PC-9 (cell line): Measurements from ENCODE around the gene RGMB. TPM values are rescaled to one million over a fixed set of nuclear protein-coding genes. Genes with fewer than 3 reads are reported as not detected.

ENCODE experiments used
- BruUV-seq: library from RNA; stranded (reverse); fragments of 400-500 nt; replicated peaks from 2 replicates; lab custom pipeline; 2021; lab: Mats Ljungman, UMichigan
- CTCF ChIA-PET: fragments of 300-600 bp; sonication (Branson Sonifier 250); formaldehyde crosslinking; loops from one replicate; lab custom pipeline; 2022; ENCODE audit warnings: antibody characterized with exemption; lab: Charles Lee
- POLR2A ChIA-PET: fragments of 300-600 bp; sonication (Branson Sonifier 250); formaldehyde crosslinking; loops from one replicate; lab custom pipeline; 2022; ENCODE audit warnings: antibody characterized with exemption; ENCODE audit not compliant: unreplicated experiment; lab: Charles Lee
- DNase-seq, 2 experiments: peaks; one replicate each; pipeline versions ENCODE4 v3.0.0 to v3.0.0-alpha.2; 2015 to 2022; ENCODE audit warnings: mixed read lengths in 1 of 2
- H2AFZ ChIP-seq: fragments of 200-600 bp; sonication (generic); 2 replicates; pipeline ENCODE4 v1.8.1; 2017; ENCODE audit warnings: antibody characterized with exemption
- H3F3A ChIP-seq: fragments of 200-600 bp; sonication (generic); 2 replicates; pipeline ENCODE4 v1.8.1; 2017; ENCODE audit warnings: antibody characterized with exemption, mild to moderate bottlenecking, low read depth; ENCODE audit not compliant: insufficient read depth
- H3K27ac ChIP-seq: fragments of 200-600 bp; sonication (generic); 2 replicates; pipeline ENCODE4 v1.6.1; 2016; ENCODE audit warnings: mixed run types
- H3K27me3 ChIP-seq: fragments of 200-600 bp; sonication (generic); 2 replicates; pipeline ENCODE4 v1.6.1; 2016; ENCODE audit warnings: low read depth, mixed run types; ENCODE audit not compliant: insufficient read depth
- H3K36me3 ChIP-seq: fragments of 200-600 bp; sonication (generic); 2 replicates; pipeline ENCODE4 v1.6.1; 2016; ENCODE audit warnings: low read depth, mixed run types
- H3K4me1 ChIP-seq: fragments of 200-600 bp; sonication (generic); replicated peaks from 2 replicates; pipeline ENCODE4 v1.6.1; 2016; ENCODE audit warnings: mixed run types; ENCODE audit not compliant: insufficient read depth
- H3K4me2 ChIP-seq: fragments of 200-600 bp; sonication (generic); 2 replicates; pipeline ENCODE4 v1.6.1; 2017; ENCODE audit warnings: mixed run types
- H3K4me3 ChIP-seq: fragments of 200-600 bp; sonication (generic); 2 replicates; pipeline ENCODE4 v1.6.1; 2016; ENCODE audit warnings: mixed run types
- H3K79me2 ChIP-seq: fragments of 200-600 bp; sonication (generic); 2 replicates; pipeline ENCODE4 v1.6.1; 2017; ENCODE audit warnings: low read depth, mixed run types
- H3K9me2 ChIP-seq: fragments of 200-600 bp; sonication (generic); 2 replicates; pipeline ENCODE4 v1.8.1; 2017; ENCODE audit warnings: mild to moderate bottlenecking; ENCODE audit not compliant: insufficient read depth
- H3K9me3 ChIP-seq: fragments of 200-600 bp; sonication (generic); 2 replicates; pipeline ENCODE4 v1.8.1; 2016; ENCODE audit warnings: low read depth; ENCODE audit not compliant: insufficient read depth
- H4K20me1 ChIP-seq: fragments of 200-600 bp; sonication (generic); 2 replicates; pipeline ENCODE4 v1.8.1; 2017; ENCODE audit not compliant: insufficient read depth
- EZH2 ChIP-seq: fragments of 200-600 bp; sonication (generic); IDR thresholded peaks from 2 replicates; pipeline ENCODE4 v1.8.0; 2017; ENCODE audit warnings: antibody characterized with exemption, low read depth
- intact Hi-C: fragments of 100-400 bp; cut with micrococcal nuclease; formaldehyde crosslinking; loops from one replicate; pipeline ENCODE4 v1.10.0; 2022; ENCODE audit not compliant: unreplicated experiment
- total RNA-seq: library from RNA; stranded (reverse); gene quantifications from 2 replicates; pipeline ENCODE4 v1.2.3, GENCODE V29; 2021
- TF ChIP-seq, protein P1 (sequence below): fragments of 200-600 bp; sonication (generic); conservative IDR thresholded peaks from 2 replicates; pipeline ENCODE4 v1.6.1; 2017; ENCODE audit warnings: mixed run types, antibody characterized with exemption, mild to moderate bottlenecking, moderate library complexity

The RGMB gene
- total RNA-seq, 1 experiment from 2014 or later, result 14.6 TPM

DNA sequence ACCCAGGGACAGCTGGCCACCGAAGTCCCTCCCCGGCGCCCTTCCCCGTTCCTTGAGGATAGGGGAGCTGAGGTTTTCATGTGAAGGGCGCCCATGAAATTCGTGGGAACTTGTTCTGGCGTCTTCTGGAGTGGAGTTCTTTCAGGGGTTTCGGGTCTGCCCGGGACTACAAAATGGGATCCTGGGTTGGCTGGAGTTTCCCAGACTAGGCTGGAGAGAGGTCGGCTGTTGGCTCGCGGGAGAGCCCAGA, 3.6 kb upstream of the RGMB start:
- ChIA-PET CTCF (interaction anchor here (0.6 to 2.0 kb wide), 2 partner anchors 420 to 1539 kb away, joined by 3 to 8 read pairs; no protein-coding TSS in a partner anchor), POLR2A (interaction anchor here (0.5 kb wide), 1 partner anchor 1896 kb away, joined by 4 read pairs; no protein-coding TSS in a partner anchor)
- no peak for DNase-seq

DNA sequence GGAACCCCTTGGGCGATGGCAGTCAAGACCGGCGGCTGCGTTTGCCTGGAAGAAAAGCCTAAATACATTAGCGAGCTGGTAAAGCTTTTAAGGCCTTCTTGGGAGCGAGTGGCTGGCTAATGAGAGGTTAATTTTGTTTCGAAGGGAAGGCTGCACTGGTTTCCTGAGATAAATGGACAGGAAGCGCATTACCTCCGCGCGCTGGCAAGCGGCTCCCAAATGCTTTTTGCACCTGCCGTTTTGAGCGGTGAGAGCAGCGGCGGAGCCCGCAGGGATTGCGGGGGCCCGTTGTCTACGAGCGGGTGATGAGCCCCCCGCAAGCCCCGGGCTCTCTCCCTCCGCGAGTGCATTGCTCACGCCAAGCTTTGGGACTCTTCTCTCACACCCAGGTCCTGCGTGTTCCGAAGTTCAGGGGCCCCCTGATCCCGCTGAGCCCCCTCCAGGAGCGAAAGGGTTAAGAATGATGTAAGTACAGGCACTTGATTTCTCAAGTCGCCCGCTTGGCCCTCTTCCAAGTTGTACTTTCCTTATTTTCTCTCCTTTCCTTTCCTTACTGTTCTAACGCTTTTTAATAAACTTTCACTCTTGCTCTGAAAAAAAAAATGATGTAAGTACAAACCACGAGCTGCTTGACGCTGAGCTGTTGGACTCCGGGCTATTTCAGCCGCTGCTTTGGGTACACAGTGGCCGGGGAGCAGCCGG, 3.1 kb upstream of the RGMB start:
- TF ChIP-seq, protein P1, sequence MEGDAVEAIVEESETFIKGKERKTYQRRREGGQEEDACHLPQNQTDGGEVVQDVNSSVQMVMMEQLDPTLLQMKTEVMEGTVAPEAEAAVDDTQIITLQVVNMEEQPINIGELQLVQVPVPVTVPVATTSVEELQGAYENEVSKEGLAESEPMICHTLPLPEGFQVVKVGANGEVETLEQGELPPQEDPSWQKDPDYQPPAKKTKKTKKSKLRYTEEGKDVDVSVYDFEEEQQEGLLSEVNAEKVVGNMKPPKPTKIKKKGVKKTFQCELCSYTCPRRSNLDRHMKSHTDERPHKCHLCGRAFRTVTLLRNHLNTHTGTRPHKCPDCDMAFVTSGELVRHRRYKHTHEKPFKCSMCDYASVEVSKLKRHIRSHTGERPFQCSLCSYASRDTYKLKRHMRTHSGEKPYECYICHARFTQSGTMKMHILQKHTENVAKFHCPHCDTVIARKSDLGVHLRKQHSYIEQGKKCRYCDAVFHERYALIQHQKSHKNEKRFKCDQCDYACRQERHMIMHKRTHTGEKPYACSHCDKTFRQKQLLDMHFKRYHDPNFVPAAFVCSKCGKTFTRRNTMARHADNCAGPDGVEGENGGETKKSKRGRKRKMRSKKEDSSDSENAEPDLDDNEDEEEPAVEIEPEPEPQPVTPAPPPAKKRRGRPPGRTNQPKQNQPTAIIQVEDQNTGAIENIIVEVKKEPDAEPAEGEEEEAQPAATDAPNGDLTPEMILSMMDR, result no peak
- no peak for TF ChIP-seq EZH2
- H3K4me2 ChIP-seq, result peak overlapping the region; percentile 94
- no TSS peak for BruUV-seq
- POLR2A ChIA-PET, result interaction anchor here (0.5 kb wide), 1 partner anchor 1896 kb away, joined by 4 read pairs; no protein-coding TSS in a partner anchor
- no peaks in the 10 kb centered on the region for H3K9me3 ChIP-seq
- H3K79me2 ChIP-seq, result peaks cover 13% of the 10 kb centered on the region
- DNase-seq, result peak in 1 of 2 experiments; percentile 25
- H3K27ac ChIP-seq, result peak overlapping the region; percentile 34
- no peaks in the 10 kb centered on the region for H3K9me2 ChIP-seq
- H2AFZ ChIP-seq, result peak overlapping the region; percentile 96
- H3F3A ChIP-seq, result peaks cover 17% of the 10 kb centered on the region; the same call in 1 of the 2 replicates
- peak overlapping the region; percentile 66 for H3K4me3 ChIP-seq
- peaks cover 8% of the 10 kb centered on the region for H4K20me1 ChIP-seq
- CTCF ChIA-PET, result interaction anchor here (0.6 to 2.0 kb wide), 2 partner anchors 420 to 1539 kb away, joined by 3 to 8 read pairs; no protein-coding TSS in a partner anchor
- intact Hi-C loops, result loop anchor here (2.0 to 10.0 kb wide), 6 partner anchors 26 to 1238 kb away; partner anchors contain the start of gene CHD1
- no peaks in the 10 kb centered on the region for H3K36me3 ChIP-seq
- no peaks in the 10 kb centered on the region for H3K27me3 ChIP-seq
- H3K4me1 ChIP-seq, result peaks cover 17% of the 10 kb centered on the region

More for the DNA sequence above, 3.6 kb upstream of the RGMB start:
- H3K4me1 ChIP-seq, result peaks cover 13% of the 10 kb centered on the region
- no peaks in the 10 kb centered on the region for H3K27me3 ChIP-seq
- H4K20me1 ChIP-seq, result peaks cover 3% of the 10 kb centered on the region
- BruUV-seq, result no TSS peak
- intact Hi-C loops, result loop anchor here (1.0 to 10.0 kb wide), 8 partner anchors 27 to 1238 kb away; partner anchors contain the start of gene CHD1
- peaks cover 17% of the 10 kb centered on the region; the same call in 1 of the 2 replicates for H3F3A ChIP-seq
- H3K9me2 ChIP-seq, result no peaks in the 10 kb centered on the region
- H2AFZ ChIP-seq, result peak overlapping the region; percentile 96
- H3K9me3 ChIP-seq, result no peaks in the 10 kb centered on the region
- TF ChIP-seq EZH2, result no peak
- TF ChIP-seq, protein P1, result no peak
- H3K36me3 ChIP-seq, result no peaks in the 10 kb centered on the region
- peak overlapping the region; percentile 94 for H3K4me2 ChIP-seq
- H3K79me2 ChIP-seq, result peaks cover 8% of the 10 kb centered on the region
- peak overlapping the region; percentile 34 for H3K27ac ChIP-seq
- H3K4me3 ChIP-seq, result peak overlapping the region; percentile 66

DNA sequence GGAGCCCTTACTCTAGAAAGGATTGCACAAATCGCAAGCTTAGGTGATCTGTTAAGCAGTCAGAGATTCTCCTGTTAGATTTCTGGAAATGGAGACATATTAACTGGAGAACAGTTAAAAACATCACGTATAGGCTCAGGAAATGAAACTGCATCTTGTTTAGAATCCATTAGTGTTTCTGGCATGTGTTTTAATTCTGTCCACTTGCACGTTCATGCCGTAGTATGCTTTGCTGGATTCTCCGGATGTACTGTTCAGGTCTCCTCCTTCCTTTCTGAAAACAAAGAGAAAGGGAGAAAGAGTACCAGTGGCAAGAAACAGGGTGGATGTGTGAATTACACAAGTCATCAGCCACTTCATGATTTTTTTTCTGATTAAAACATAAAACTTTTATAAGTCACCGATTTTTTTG, 2.5 kb upstream of the RGMB start:
- Histone ChIP-seq H3K9me2 (no peaks in the 10 kb centered on the region), H3K4me3 (peak overlapping the region; percentile 66), H3K4me2 (peak overlapping the region; percentile 94), H3K27me3 (no peaks in the 10 kb centered on the region), H3K27ac (peak overlapping the region; percentile 34), H2AFZ (peak overlapping the region; percentile 96), H4K20me1 (peaks cover 13% of the 10 kb centered on the region), H3K4me1 (peaks cover 23% of the 10 kb centered on the region), H3K9me3 (no peaks in the 10 kb centered on the region), H3K36me3 (no peaks in the 10 kb centered on the region), H3F3A (peaks cover 17% of the 10 kb centered on the region; the same call in 1 of the 2 replicates), H3K79me2 (peaks cover 19% of the 10 kb centered on the region)
- intact Hi-C loops, result loop anchor here (2.0 to 10.0 kb wide), 6 partner anchors 26 to 1239 kb away; partner anchors contain the start of gene CHD1
- peak in 1 of 2 experiments; percentile 4 for DNase-seq
- ChIA-PET POLR2A (interaction anchor here (0.6 kb wide), 1 partner anchor 1449 kb away, joined by 5 read pairs; no protein-coding TSS in a partner anchor), CTCF (interaction anchor here (2.0 kb wide), 1 partner anchor 1540 kb away, joined by 8 read pairs; no protein-coding TSS in a partner anchor)
- TF ChIP-seq, protein P1, result no peak
- no peak for TF ChIP-seq EZH2
- BruUV-seq, result no TSS peak
